ENCODE results near the gene METAP1. TPM values are rescaled to one million over a fixed set of nuclear protein-coding genes. Genes with fewer than 3 reads are reported as not detected.

METAP1 gene
- total and polyA plus RNA-seq, 3 donors from 2014 or later: 80.5 to 117 (median 107) TPM

DNA sequence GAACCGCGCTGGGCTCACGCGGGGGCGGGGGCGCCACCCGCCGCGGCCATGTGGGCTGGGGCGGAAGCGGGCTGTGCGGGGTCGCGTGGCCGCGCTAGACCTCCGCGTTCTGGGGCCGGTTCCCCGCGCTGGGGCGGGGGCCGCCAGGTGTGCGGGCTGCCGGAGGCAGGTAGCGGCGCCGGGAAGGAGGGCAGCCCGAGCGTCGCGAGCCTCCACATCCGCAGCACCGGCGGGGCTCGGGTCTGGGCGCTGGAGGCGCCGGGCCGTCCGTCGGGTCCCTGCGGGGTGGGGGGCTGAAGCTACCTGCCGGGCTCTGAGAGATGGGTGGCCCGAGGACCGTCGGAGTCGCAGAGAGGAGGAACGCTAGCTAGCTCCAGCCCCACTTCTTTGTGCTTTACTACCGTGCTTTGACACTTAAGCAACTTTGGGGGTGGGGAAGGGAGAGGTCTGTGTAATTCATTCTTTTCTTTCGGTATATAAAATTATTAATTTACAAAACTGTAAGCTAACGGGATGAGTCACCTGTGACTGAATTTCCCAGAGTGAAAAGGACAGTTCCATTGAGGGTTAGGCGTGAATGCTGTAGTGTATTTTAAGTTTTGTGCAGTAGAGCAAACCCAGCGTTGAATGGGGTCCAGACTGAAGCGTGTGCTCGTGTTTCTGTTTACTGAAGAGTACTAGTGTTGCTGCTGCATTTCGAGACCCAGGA, 689 bp downstream of the METAP1 start:
- intact Hi-C loops (cut with DNase I; ENCODE audit: low total_unique reads): no loop called here
- Histone ChIP-seq H3K4me1 (peaks cover 5% of the 10 kb centered on the region), H3K36me3 (ENCODE audit: low read depth, missing control alignments) (no peaks in the 10 kb centered on the region), H3K9me3 (no peaks in the 10 kb centered on the region), H3K27ac (peak overlapping the region; percentile 87 to 90), H3K4me3 (peak overlapping the region; percentile 95 to 97), H3K27me3 (no peaks in the 10 kb centered on the region)
- 0 to 1% methylated on average over 14 to 31 of the region's 57 CpGs for WGBS, 2 donors
- peak; percentile 22 for DNase-seq
- TF ChIP-seq POLR2A (IDR thresholded peaks at IDR 0.05) (no peak), CTCF (IDR thresholded peaks at IDR 0.05) (no peak)

GRCh38 chr4:98996765-98997068, 1.2 kb downstream of the METAP1 start:
- Histone ChIP-seq H3K36me3 (ENCODE audit: low read depth, missing control alignments) (no peaks in the 10 kb centered on the region), H3K27me3 (no peaks in the 10 kb centered on the region), H3K9me3 (no peaks in the 10 kb centered on the region), H3K4me3 (peak overlapping the region; percentile 95 to 97), H3K27ac (peak overlapping the region in 1 of 2 donors; percentile 90), H3K4me1 (peaks cover 5% of the 10 kb centered on the region)
- peak; percentile 38 for DNase-seq
- TF ChIP-seq CTCF (IDR thresholded peaks at IDR 0.05) (no peak), POLR2A (IDR thresholded peaks at IDR 0.05) (no peak)
- 25 to 30% methylated on average over 5 of the region's 5 CpGs for WGBS, 2 donors
- intact Hi-C loops (cut with DNase I; ENCODE audit: low total_unique reads): no loop called here

GRCh38 chr4:98997166-98997565, 1.6 kb downstream of the METAP1 start:
- intact Hi-C loops (cut with DNase I; ENCODE audit: low total_unique reads): no loop called here
- DNase-seq: no peak
- Histone ChIP-seq H3K36me3 (ENCODE audit: low read depth, missing control alignments) (no peaks in the 10 kb centered on the region), H3K4me1 (peaks cover 5% of the 10 kb centered on the region), H3K4me3 (peak overlapping the region in 1 of 2 donors; percentile 95), H3K27ac (peak overlapping the region in 1 of 2 donors; percentile 90), H3K27me3 (no peaks in the 10 kb centered on the region), H3K9me3 (no peaks in the 10 kb centered on the region)
- TF ChIP-seq CTCF (IDR thresholded peaks at IDR 0.05) (no peak), POLR2A (IDR thresholded peaks at IDR 0.05) (no peak)
- 42 to 44% methylated on average over 6 of the region's 6 CpGs for WGBS, 2 donors

- intact Hi-C loops (cut with DNase I; ENCODE audit: low total_unique reads): no loop called here
- no peak for DNase-seq
- TF ChIP-seq CTCF (IDR thresholded peaks at IDR 0.05) (no peak), POLR2A (IDR thresholded peaks at IDR 0.05) (no peak)
- H3K27ac ChIP-seq: no peak overlapping the region
- WGBS, 2 donors: 94% methylated on average over 7 of the region's 7 CpGs
- peaks cover 5% of the 10 kb centered on the region for H3K4me1 ChIP-seq
- H3K36me3 ChIP-seq (ENCODE audit: low read depth, missing control alignments): no peaks in the 10 kb centered on the region
- no peaks in the 10 kb centered on the region for H3K27me3 ChIP-seq
- no peak overlapping the region for H3K4me3 ChIP-seq
- no peaks in the 10 kb centered on the region for H3K9me3 ChIP-seq
These were observed 3.0 kb downstream of the METAP1 start for GRCh38 chr4:98998551-98998950.

DNA sequence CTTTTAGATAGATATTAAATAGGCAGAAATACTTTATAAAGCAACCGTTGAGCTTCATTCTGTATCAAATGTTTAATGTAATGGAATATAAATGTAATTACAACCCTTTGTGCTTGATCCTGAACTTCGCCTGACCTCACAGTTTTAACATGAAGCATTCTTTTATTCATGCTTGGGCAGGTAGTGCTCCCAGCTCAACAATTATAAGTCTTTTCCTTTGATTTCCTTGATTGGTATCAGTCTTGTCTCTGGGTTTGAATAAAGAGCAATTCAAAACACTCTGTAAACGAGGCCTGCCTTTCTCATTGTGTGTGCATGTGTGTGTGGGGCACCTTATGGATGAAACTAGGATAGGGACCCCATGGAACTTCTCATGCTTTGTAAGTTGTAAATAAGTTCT, 6.8 kb downstream of the METAP1 start:
- no peak for TF ChIP-seq POLR2A (IDR thresholded peaks at IDR 0.05)
- no peak for TF ChIP-seq CTCF (IDR thresholded peaks at IDR 0.05)
- intact Hi-C loops (cut with DNase I; ENCODE audit: low total_unique reads): no loop called here

More for the DNA sequence above, 6.8 kb downstream of the METAP1 start:
- Histone ChIP-seq H3K27me3 (no peaks in the 10 kb centered on the region), H3K4me3 (no peak overlapping the region), H3K27ac (no peak overlapping the region), H3K4me1 (no peaks in the 10 kb centered on the region), H3K36me3 (ENCODE audit: low read depth, missing control alignments) (no peaks in the 10 kb centered on the region), H3K9me3 (no peaks in the 10 kb centered on the region)
- no peak for DNase-seq
- 63 to 78% methylated on average over 3 of the region's 3 CpGs for WGBS, 2 donors
